ENCODE measurements around the gene MGAT2.
A peak's percentile ranks its signal among the peaks of the same experiment; 100 is the strongest.
"Not testable (repeated sequence)": the region's sequence is repeated elsewhere in the genome, so short reads cannot be mapped to it uniquely, and the experiment has no call there.

The MGAT2 gene

GRCh38 chr14:49620182-49621113, at the start of gene MGAT2, which contains the start of gene RPL36AL:
Gene MGAT2 (plus strand): TSS chr14:49620799. CDS start chr14:49621269, 470 bp downstream.
Gene RPL36AL (minus strand): TSS chr14:49620626. CDS start chr14:49619104, 1,522 bp downstream.
- DNase-seq (ENCODE audit: low read depth in 2 of 2, low spot score in 1 of 2): peak; percentile 78 to 91

GRCh38 chr14:49574038-49574437, 46.6 kb upstream of the MGAT2 start:
- no peak for DNase-seq (ENCODE audit: low read depth in 2 of 2, low spot score in 1 of 2)

- no peak for DNase-seq (ENCODE audit: low read depth in 2 of 2, low spot score in 1 of 2)
Observed at GRCh38 chr14:49578141-49578540, 42.5 kb upstream of the MGAT2 start.

- DNase-seq (ENCODE audit: low read depth in 2 of 2, low spot score in 1 of 2): no peak
Observed at GRCh38 chr14:49579841-49580240, 40.8 kb upstream of the MGAT2 start.

- DNase-seq (ENCODE audit: low read depth in 2 of 2, low spot score in 1 of 2): no peak
Observed at GRCh38 chr14:49581209-49582112, 39.1 kb upstream of the MGAT2 start.

- no peak for DNase-seq (ENCODE audit: low read depth in 2 of 2, low spot score in 1 of 2)
Observed at GRCh38 chr14:49582113-49582977, 38.3 kb upstream of the MGAT2 start.

- no peak for DNase-seq (ENCODE audit: low read depth in 2 of 2, low spot score in 1 of 2)
Observed at GRCh38 chr14:49583629-49584028, 37.0 kb upstream of the MGAT2 start.

GRCh38 chr14:49584058-49584457, 36.5 kb upstream of the MGAT2 start:
- DNase-seq (ENCODE audit: low read depth in 2 of 2, low spot score in 1 of 2): no peak

- DNase-seq (ENCODE audit: low read depth in 2 of 2, low spot score in 1 of 2): not testable (repeated sequence)
Observed at GRCh38 chr14:49584981-49585640, 35.5 kb upstream of the MGAT2 start.

GRCh38 chr14:49585803-49586672, 34.6 kb upstream of the MGAT2 start, which contains the start of gene RPS29:
Gene RPS29 (minus strand): TSS chr14:49586380. CDS start chr14:49586346, 34 bp downstream.
- DNase-seq (ENCODE audit: low read depth in 2 of 2, low spot score in 1 of 2): peak; percentile 94 to 99

- DNase-seq (ENCODE audit: low read depth in 2 of 2, low spot score in 1 of 2): peak in 1 of 2 donors; percentile 33
Observed at GRCh38 chr14:49586673-49587460, 33.7 kb upstream of the MGAT2 start.

GRCh38 chr14:49589387-49589786, 31.2 kb upstream of the MGAT2 start:
- DNase-seq (ENCODE audit: low read depth in 2 of 2, low spot score in 1 of 2): no peak

- no peak for DNase-seq (ENCODE audit: low read depth in 2 of 2, low spot score in 1 of 2)
Observed at GRCh38 chr14:49593016-49593415, 27.6 kb upstream of the MGAT2 start.

GRCh38 chr14:49594347-49595091, 26.1 kb upstream of the MGAT2 start:
- no peak for DNase-seq (ENCODE audit: low read depth in 2 of 2, low spot score in 1 of 2)

GRCh38 chr14:49598189-49598484, 22.5 kb upstream of the MGAT2 start:
- no peak for DNase-seq (ENCODE audit: low read depth in 2 of 2, low spot score in 1 of 2)

GRCh38 chr14:49598485-49599300, 21.9 kb upstream of the MGAT2 start, which contains the start of gene LRR1:
Gene LRR1 (plus strand): TSS chr14:49598940. CDS start chr14:49599021, 81 bp downstream.
- peak; percentile 70 to 73 for DNase-seq (ENCODE audit: low read depth in 2 of 2, low spot score in 1 of 2)

GRCh38 chr14:49607583-49607982, 13.0 kb upstream of the MGAT2 start:
- no peak for DNase-seq (ENCODE audit: low read depth in 2 of 2, low spot score in 1 of 2)
